SU-DHL-6 (cell line): ENCODE measurements around the gene CUL7.
"Not testable (repeated sequence)": the region's sequence is repeated elsewhere in the genome, so short reads cannot be mapped to it uniquely, and the experiment has no call there.

Source experiments
- H2AFZ ChIP-seq: fragments of 200-600 bp; sonication (generic); 2 replicates; pipeline ENCODE4 v1.6.1; 2014; ENCODE audit warnings: low read depth, mild to moderate bottlenecking, moderate library complexity, mixed read lengths, antibody characterized with exemption, low read length; ENCODE audit not compliant: severe bottlenecking
- H3F3A ChIP-seq: fragments of 200-600 bp; shearing (Covaris generic); 2 replicates; pipeline ENCODE4 v1.6.0; 2016; ENCODE audit warnings: antibody characterized with exemption, mild to moderate bottlenecking; ENCODE audit not compliant: insufficient read depth
- H3K27ac ChIP-seq: fragments of 200-600 bp; sonication (generic); 2 replicates; pipeline ENCODE4 v1.5.1; 2016; ENCODE audit warnings: low read depth, mild to moderate bottlenecking, low read length, moderate library complexity, mixed read lengths
- H3K27me3 ChIP-seq: fragments of 200-600 bp; sonication (generic), shearing (Covaris generic); 2 replicates; pipeline ENCODE4 v1.6.0; 2014; ENCODE audit warnings: mild to moderate bottlenecking, low read length
- H3K36me3 ChIP-seq: fragments of 200-600 bp; sonication (generic); 2 replicates; pipeline ENCODE4 v1.6.1; 2014; ENCODE audit warnings: mild to moderate bottlenecking, low read length, mixed read lengths
- H3K4me2 ChIP-seq: fragments of 300-600, 200-600 bp; shearing (Covaris generic), sonication (generic); 2 replicates; pipeline ENCODE4 v1.6.0; 2014; ENCODE audit warnings: low read length, low read depth, mild to moderate bottlenecking; ENCODE audit not compliant: poor library complexity, severe bottlenecking
- H3K4me3 ChIP-seq: fragments of 200-600 bp; sonication (generic); 2 replicates; pipeline ENCODE4 v1.5.1; 2014; ENCODE audit warnings: antibody characterized with exemption, low read length, mild to moderate bottlenecking, mixed read lengths; ENCODE audit not compliant: insufficient read depth, poor library complexity, severe bottlenecking
- H3K79me2 ChIP-seq: fragments of 200-600 bp; sonication (generic); 2 replicates; pipeline ENCODE4 v1.6.1; 2014; ENCODE audit warnings: mild to moderate bottlenecking, low read length, moderate library complexity; ENCODE audit not compliant: insufficient read depth
- H3K9ac ChIP-seq: fragments of 200-600 bp; sonication (generic); 2 replicates; pipeline ENCODE4 v1.7.0; 2014; ENCODE audit warnings: mild to moderate bottlenecking, low read length
- H3K9me2 ChIP-seq: fragments of 200-600 bp; sonication (generic); replicated peaks from 2 replicates; pipeline ENCODE4 v1.6.1; 2014; ENCODE audit warnings: low read length; ENCODE audit not compliant: insufficient read depth
- H3K9me3 ChIP-seq: fragments of 200-600 bp; sonication (generic); 2 replicates; pipeline ENCODE4 v1.6.1; 2014; ENCODE audit warnings: low read length, mixed read lengths; ENCODE audit not compliant: insufficient read depth
- H4K20me1 ChIP-seq: fragments of 200-600 bp; sonication (generic); 2 replicates; pipeline ENCODE4 v1.6.1; 2014; ENCODE audit warnings: low read depth, mild to moderate bottlenecking, antibody characterized with exemption, low read length, moderate library complexity, mixed read lengths
- EZH2phosphoT487 ChIP-seq: fragments of 200-600 bp; sonication (generic), shearing (Covaris generic); conservative IDR thresholded peaks from 2 replicates; pipeline ENCODE4 v1.6.1; 2018; ENCODE audit warnings: mild to moderate bottlenecking, antibody characterized with exemption, low read length, moderate library complexity, mixed read lengths
- TF ChIP-seq, protein P1 (sequence below): fragments of 200-600 bp; sonication (generic); IDR thresholded peaks from one replicate; pipeline ENCODE4 v1.5.1; 2017; ENCODE audit warnings: antibody characterized with exemption, mild to moderate bottlenecking, low read length, moderate library complexity; ENCODE audit not compliant: insufficient read depth, poor library complexity, severe bottlenecking

CUL7 gene

DNA sequence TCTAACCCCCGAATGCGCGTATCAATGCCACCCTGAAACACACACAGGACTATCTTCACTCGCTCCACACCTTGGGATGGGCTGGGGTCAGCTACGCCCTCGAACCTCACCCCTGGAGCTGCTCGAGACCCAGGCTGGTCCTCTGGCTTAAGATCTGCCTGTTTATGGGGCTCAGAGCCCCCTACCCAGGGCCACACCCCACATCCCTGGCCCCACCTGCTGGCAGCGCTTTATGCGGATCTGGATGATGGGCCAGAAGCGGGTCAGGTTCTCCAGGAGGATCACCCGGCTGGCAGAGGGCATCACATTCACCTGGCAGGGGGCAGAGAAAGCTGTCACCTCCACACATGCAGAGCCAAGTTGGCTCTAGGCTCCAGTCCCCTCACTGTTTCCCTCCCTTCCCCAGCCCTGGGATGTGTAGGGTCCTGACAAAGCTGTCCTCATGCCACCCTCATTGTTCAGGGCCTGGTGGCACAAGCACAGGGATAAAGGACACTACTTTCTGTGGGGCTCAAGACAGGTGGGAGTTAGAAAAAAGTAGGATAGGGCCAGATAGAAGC lies 8.2 kb downstream of the CUL7 start:
- TF ChIP-seq, protein P1, sequence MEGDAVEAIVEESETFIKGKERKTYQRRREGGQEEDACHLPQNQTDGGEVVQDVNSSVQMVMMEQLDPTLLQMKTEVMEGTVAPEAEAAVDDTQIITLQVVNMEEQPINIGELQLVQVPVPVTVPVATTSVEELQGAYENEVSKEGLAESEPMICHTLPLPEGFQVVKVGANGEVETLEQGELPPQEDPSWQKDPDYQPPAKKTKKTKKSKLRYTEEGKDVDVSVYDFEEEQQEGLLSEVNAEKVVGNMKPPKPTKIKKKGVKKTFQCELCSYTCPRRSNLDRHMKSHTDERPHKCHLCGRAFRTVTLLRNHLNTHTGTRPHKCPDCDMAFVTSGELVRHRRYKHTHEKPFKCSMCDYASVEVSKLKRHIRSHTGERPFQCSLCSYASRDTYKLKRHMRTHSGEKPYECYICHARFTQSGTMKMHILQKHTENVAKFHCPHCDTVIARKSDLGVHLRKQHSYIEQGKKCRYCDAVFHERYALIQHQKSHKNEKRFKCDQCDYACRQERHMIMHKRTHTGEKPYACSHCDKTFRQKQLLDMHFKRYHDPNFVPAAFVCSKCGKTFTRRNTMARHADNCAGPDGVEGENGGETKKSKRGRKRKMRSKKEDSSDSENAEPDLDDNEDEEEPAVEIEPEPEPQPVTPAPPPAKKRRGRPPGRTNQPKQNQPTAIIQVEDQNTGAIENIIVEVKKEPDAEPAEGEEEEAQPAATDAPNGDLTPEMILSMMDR, result no peak
- TF ChIP-seq EZH2phosphoT487, result no peak
- no peaks in the 10 kb centered on the region for H4K20me1 ChIP-seq
- H3F3A ChIP-seq, result peaks cover 6% of the 10 kb centered on the region; the same call in 1 of the 2 replicates
- H3K4me2 ChIP-seq, result no peak overlapping the region
- no peaks in the 10 kb centered on the region for H3K27me3 ChIP-seq
- H3K9ac ChIP-seq, result no peak overlapping the region
- H3K36me3 ChIP-seq, result no peaks in the 10 kb centered on the region
- H2AFZ ChIP-seq, result no peak overlapping the region
- H3K27ac ChIP-seq, result no peak overlapping the region
- H3K79me2 ChIP-seq, result no peaks in the 10 kb centered on the region
- no peaks in the 10 kb centered on the region for H3K9me2 ChIP-seq
- H3K9me3 ChIP-seq, result no peaks in the 10 kb centered on the region
- H3K4me3 ChIP-seq, result no peak overlapping the region

DNA sequence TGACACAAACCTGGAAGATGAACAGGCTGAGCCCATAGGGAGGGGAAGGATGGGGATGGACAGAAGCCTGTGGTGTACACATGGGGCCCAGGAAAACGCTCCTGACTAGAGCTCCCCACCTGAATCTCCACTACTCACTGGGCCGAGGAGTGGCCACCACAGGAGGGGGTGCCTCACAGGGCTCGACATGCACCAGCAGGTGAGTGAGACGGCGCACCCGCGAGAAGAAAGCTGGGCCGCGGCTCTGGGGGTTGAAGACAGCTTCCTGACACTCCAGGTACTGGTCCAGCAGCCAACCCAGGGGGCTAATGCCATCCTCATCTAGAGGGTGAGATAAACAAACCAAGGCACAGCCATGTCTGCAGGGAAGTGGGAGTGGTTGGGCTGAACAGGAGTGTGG lies 10.3 kb downstream of the CUL7 start:
- Histone ChIP-seq H3K4me3 (no peak overlapping the region), H3K27ac (no peak overlapping the region), H3K79me2 (no peaks in the 10 kb centered on the region), H4K20me1 (no peaks in the 10 kb centered on the region), H3K27me3 (no peaks in the 10 kb centered on the region), H3K9ac (no peak overlapping the region), H3K4me2 (no peak overlapping the region), H3K9me3 (no peaks in the 10 kb centered on the region), H2AFZ (no peak overlapping the region), H3K9me2 (no peaks in the 10 kb centered on the region), H3K36me3 (no peaks in the 10 kb centered on the region), H3F3A (peaks cover 6% of the 10 kb centered on the region; the same call in 1 of the 2 replicates)
- TF ChIP-seq, protein P1, result no peak
- no peak for TF ChIP-seq EZH2phosphoT487

GRCh38 chr6:43041475-43041874 lies 12.2 kb downstream of the CUL7 start:
- H3K36me3 ChIP-seq, H3K4me2 ChIP-seq, H3K27me3 ChIP-seq, H3K79me2 ChIP-seq, H4K20me1 ChIP-seq, H3K9me3 ChIP-seq, H3F3A ChIP-seq, H2AFZ ChIP-seq, H3K27ac ChIP-seq, H3K4me3 ChIP-seq, H3K9ac ChIP-seq, H3K9me2 ChIP-seq: not testable (repeated sequence)

DNA sequence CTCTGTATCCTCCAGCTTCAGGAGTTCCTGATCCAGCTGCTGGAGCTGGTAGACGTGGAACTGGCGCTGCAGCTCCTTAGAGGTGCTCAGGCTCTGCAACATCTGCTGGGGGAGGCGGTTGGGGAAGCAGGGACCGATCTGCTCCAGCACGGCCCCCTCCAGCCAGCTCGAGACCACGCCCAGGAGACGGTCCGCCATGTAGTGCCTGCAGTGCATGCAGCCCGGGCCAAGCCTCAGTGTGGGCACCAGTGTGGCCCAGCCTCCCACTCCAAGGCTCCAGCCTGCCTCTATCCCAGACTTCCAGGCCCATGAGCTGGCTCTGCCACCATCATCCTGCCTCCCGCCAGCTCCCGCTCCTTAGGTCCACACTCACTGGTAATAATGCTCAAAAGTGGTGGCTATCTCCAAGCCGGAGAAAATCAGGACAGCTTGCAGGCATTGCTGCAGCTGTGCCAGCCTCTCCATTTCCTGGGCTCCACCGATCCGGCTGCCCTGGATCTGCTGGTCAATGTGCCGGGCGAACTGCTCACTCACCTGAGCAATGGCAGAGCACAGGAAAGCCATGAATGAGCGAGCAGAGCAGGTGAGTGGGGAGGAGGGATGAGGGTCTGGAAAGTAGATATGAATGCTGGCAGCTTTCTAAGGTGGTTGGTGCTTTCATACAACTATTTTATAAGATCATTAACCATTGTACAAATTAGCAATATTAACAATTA lies 13.0 kb downstream of the CUL7 start:
- Histone ChIP-seq H4K20me1 (no peaks in the 10 kb centered on the region), H3K27me3 (no peaks in the 10 kb centered on the region), H3K9ac (no peak overlapping the region), H3K9me2 (no peaks in the 10 kb centered on the region), H3K36me3 (no peaks in the 10 kb centered on the region), H3K4me3 (no peak overlapping the region), H2AFZ (no peak overlapping the region), H3K4me2 (no peak overlapping the region), H3F3A (no peaks in the 10 kb centered on the region), H3K27ac (no peak overlapping the region), H3K9me3 (no peaks in the 10 kb centered on the region), H3K79me2 (no peaks in the 10 kb centered on the region)
- TF ChIP-seq, protein P1, result no peak
- no peak for TF ChIP-seq EZH2phosphoT487
